NCI-H345 treated with DMSO at 0.1 percent for 48 hours (cell line): Measurements from ENCODE around the gene FEZ2.

Source experiments
- DNase-seq: peaks from one replicate; lab custom pipeline; 2025; ENCODE audit not compliant: unreplicated experiment; lab: John Stamatoyannopoulos, UW

FEZ2 gene

DNA sequence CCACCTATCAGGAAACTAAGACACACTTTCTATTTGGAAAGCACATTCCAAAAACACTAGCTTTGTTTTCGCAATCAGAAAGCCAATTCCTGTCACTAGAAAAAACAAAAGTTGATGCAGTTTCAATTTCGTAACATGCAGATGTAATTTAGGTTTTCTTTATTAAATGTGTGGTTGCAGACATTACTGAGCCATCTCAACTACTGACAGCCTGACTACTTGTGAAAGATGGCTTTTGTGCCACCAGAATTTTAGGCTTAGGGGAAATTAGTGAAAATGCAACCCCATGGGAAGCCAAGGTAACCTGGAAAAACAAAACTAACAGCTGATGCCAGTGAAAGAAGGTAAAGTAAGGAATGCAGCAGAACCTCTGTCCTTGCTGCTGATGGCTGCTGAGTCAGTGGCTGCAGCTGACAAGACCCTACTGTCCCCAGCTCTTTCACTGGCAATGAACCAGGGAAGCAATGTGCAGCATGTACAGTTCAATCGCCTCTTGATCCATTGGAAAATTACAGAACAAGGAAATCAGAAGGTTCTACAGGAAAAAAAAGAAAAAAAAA lies 34.9 kb downstream of the FEZ2 start:
- DNase-seq, result no peak

DNA sequence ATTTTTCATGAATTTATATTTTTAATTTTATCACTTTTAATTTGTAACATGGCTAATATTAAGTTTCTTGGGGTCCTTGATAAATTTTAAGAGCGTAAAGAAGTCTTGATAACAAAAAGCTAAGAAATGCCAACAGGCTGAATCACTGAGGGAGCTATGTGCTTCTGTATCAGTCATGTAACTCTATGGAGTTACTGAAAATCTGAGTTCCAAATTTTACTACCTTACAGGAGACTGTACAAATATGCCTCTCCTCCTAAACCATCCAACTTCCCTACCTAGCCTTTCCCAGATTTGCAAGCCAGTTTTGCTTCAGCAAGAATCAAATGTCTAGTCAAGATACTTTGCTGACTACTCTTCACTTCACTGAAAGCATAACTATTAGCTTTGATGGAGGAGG lies 35.7 kb downstream of the FEZ2 start:
- DNase-seq, result no peak

DNA sequence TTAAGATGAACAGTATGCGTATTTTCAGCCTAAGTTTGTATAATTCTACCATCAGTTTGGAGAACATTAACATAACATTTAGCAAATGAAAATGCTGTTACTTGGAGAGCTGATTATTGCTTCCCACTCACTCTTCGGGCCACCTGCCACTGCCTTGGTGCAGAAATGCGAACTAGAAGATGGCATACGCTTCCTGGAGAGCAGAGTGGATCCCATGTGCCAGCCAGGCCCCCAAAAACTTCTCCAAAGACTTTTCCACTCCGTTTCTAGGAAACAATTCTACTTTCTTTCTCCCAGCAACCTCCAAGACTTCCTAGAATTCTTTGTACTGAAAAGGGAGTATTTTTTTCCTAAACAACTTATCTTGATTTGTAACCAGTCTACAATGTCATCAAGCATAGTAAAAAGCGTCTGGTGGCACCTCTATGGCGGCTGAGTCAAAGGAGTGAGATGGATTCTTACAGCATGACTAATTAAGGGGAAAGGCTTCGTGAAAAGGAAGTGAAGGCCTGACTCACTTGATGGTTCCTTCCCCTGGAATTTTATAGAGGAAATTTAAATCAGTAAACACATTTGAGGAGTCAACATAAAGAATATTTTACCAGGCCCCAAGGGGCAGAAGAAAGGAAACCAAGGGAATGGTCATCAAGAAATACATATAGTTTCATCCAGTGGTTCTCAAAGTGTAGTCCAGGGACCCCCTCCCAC lies 36.6 kb downstream of the FEZ2 start:
- no peak for DNase-seq

DNA sequence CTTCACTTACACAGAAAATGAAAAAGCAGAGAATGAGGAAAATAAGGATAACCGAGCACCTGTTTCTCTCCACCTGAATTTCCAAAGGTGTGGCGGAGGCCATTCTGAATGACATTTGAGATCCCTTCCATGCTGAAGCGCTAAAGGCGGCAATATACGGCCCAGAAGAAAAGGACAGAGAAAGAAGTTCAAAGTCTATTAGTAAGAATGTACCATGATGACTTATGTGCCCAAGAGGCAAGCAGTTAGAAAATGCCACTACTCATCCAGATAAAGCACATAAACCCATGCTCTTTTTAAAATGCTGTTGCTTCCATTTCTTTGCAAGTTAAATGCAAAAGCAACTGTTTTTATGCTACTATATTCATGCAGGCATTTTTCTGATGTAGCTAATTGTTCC lies 37.2 kb downstream of the FEZ2 start:
- DNase-seq, result no peak

DNA sequence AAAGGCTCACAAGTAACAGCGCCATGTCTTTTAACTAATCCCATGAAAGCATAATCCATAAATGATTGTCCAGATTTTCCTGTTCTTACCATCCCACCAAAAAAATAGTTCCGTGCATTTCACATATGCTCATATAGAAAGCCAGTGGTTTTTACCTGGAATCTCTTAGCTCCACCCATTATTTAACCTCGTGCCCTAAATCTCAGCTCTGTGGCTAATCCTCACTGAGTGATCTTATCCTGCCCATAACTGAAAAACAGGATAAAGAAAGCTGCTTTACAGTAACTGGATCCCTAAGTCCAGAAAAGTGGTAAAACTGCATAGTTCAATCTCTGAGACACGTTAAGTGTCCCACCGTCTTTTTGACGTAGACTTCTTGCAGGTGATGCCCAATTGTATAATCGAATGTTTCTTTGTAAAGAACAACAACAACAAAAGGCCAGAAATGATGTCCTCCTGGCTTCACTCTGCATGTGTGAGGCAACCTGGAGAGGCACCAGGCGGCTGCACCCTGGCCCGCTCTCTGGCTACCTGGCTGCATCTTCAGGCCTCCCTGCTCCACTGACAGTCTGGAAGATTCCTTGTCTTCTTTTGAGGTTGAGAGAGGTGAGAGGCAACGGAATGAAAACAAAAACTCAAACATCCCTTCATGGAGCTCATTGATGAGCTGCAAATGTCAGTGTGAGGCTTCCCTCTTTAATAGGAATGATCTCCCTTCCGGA lies 38.6 kb downstream of the FEZ2 start:
- no peak for DNase-seq

DNA sequence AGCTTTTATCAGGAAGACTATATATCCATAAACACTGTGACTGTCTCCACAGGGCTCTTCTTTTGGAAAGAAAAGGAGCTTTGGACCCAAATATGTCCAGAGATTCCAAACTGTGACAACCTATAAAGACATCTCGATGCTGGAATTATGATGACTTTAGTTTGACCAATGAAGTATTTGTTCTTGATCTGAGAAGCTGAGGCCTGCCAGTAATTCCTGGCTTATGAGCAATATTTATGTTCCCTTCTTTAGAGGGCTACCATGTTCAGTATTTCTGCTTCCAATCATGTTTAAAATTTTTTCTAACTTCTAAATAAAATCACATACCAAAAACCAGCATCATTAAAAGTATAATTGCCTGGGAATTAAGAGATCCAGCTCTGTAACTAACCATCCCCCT lies 41.1 kb downstream of the FEZ2 start:
- no peak for DNase-seq

DNA sequence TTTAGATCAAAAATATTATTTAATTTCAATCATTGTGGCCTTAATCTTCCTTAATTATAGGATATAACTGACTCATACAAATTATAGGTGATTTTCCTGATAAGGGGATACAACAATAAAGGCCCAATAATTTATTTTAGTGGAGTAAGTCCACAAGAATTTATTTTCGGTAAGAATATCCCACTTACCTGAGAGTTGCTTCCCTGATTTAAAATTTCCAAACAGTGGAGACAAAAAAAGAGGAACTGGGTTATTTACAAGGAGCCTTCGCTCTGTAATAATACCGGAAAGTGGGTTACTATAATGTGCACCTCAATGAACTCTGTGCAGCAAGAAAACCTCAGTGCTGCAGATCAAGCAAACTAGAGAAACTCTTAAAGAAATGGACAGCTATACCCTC lies 42.2 kb downstream of the FEZ2 start:
- no peak for DNase-seq

DNA sequence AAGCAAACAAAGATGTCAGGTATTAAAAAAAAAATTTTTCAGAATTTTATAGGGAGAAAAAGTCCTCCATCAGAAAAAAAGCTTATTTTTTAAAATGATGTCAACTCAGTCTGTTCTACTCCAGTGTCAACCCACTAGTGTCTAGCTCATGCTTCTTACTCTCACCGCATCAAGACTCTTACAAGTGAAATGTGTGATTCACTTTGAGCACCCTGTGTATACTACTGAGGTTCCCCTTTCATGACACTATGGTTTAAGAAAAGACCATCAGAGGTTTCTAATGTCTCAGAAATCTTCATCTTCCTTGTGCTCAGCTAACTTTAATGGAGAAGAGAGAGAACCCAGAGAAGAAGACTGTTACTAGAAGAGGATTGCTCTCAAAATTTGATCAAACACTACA lies 43.4 kb downstream of the FEZ2 start:
- DNase-seq, result no peak

DNA sequence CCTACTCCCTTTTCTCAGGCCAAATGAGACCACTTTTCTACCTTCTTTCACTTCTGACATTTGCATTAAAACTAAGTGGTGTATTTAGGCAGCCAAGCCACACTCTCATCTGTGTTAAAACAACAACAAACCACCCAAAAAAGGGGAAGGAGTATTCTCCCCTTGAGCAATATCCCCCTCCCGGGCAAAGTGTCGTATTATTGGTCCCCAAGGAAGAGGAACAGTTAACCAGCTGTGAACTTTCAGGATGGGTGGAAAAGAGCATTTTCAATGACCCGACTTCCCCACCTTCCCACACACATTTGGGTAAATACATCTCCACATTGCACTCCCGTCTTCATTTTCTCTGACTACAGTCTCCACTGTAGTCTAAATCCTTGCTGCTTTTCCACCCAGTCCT lies 44.3 kb downstream of the FEZ2 start:
- no peak for DNase-seq

DNA sequence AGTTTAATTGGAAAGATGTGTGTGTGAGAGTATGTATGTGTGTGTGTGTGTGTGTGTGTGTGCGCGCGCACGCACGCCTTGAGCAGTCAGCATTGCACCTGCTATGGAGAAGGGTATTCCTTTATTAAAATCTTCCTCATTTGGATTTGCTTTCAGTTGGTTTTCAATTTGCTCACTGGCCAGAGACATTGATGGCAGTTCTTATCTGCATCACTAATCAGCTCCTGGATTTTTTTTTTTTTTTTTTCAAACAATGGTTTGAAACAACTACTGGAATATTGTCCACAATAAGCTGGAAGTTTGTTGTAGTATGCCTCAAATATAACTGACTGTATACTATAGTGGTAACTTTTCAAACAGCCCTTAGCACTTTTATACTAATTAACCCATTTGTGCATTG lies 48.0 kb downstream of the FEZ2 start:
- DNase-seq, result no peak

DNA sequence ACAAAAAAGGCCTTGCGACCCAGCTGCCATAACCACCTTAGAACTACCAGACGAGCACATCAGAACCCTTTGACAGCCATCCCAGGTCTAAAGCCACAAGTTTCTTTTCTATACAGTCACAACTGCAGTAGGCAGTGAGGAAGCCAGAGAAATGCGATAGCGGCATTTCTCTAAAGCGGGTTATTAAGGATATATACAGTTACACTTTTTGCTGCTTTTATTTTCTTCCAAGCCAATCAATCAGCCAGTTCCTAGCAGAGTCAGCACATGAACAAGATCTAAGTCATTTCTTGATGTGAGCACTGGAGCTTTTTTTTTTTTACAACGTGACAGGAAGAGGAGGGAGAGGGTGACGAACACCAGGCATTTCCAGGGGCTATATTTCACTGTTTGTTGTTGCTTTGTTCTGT lies 48.8 kb downstream of the FEZ2 start:
- no peak for DNase-seq

DNA sequence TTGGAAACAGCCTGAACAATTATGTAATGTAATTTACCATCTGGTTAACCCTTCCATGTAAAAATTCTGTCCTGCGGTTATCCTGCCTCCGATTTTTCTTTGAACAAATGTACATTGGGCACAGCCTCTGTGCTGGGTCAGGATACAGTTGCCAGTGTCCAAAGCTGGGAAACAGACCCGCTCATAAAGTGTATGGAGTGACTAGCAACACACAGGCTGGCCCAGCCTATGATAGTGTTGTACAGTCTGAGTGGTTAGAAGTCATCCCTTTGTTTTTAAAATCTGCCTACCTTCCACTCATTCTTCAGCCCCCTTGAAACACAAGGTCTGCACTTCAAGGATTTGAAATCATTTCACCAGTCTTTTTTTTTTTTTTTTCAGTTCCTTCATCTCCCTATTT lies 50.1 kb downstream of the FEZ2 start:
- DNase-seq, result no peak

DNA sequence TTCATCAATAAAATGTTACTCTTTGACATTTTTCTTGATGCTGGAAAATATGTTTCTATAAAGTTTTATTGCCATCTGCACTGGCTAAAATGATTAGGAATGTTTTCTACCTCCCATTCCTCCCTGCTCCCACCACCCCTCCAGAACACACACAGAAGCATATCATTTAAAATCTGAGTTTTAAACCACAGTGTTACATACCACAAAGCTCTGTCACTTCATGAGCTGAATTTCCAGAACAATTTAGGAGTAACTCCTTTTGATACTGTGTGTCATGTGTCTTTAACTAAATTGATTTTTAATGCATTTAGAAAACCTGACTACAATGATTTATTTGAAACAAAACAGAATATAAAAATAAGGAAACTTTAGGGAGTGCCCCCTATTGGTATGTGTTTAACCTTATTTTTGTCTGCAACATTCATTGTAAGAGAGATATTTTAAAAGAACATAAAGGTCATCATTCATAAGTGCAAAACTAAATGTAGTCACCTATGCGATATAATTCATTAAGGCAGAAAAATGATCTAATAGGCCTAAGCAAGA lies 52.0 kb downstream of the FEZ2 start:
- no peak for DNase-seq

DNA sequence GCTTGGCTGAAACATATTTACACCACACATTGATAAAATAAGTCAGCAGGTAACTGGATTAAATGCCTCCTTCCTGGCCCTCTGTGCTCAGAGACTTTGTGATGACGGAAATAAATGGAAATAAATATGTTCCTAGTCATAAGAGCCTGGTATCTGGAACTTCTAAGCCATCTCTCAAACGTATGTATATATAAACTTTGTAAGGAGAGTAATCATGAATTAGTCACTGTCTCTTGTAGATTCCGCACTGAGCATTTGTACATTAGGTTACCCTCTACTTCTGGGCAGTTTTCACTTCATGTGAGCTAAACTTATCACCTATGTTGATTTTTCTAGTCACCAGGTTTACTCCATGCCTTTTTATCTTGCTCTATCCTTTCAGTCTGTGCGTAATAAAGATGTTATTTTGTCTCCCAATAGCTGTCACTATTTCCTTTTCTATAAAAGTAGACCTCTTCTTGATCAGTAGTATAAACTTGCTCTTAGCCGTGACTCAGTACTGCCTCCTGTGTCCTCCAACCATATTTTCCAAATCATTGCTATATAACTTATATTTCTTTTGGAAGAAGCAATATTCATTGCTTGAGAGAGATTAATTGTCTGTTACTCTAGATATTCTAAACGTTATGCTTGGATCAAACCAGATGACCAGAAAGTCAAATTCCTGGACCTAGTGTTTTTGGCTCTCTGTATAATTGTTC lies 53.2 kb downstream of the FEZ2 start:
- no peak for DNase-seq

DNA sequence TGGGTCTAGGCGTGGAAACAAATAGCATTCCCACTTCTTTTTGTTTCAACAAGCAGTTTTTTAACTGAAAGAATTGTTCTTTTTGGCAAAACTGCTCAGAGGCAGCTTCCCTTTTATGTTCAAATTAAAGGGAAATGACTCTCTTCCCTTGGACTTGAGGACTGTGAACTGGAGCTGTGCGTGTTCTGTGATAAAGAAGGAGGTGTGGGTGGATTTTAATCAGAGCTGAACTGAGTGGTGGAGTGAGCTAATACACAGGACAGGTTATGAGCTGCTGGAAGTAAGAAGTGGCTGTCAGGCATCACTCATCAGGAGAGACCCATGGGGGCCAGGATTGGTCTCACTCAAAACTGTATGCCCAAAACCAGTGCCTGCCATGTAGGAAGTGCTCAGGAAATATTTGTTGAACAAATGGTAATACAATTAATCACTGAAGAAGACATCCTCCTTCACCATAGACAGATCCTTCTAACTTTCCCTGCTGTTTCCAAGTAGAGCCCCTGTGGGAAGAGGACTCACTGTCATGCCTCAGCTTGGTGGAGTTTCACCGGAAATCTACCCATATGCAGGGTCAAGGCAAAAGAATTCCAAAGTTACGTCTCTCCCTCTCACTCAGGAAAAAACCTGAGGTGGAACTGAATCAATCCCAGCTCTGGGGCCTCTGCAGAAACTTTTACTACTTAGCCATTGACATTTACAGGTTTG lies 55.9 kb downstream of the FEZ2 start:
- DNase-seq, result no peak

DNA sequence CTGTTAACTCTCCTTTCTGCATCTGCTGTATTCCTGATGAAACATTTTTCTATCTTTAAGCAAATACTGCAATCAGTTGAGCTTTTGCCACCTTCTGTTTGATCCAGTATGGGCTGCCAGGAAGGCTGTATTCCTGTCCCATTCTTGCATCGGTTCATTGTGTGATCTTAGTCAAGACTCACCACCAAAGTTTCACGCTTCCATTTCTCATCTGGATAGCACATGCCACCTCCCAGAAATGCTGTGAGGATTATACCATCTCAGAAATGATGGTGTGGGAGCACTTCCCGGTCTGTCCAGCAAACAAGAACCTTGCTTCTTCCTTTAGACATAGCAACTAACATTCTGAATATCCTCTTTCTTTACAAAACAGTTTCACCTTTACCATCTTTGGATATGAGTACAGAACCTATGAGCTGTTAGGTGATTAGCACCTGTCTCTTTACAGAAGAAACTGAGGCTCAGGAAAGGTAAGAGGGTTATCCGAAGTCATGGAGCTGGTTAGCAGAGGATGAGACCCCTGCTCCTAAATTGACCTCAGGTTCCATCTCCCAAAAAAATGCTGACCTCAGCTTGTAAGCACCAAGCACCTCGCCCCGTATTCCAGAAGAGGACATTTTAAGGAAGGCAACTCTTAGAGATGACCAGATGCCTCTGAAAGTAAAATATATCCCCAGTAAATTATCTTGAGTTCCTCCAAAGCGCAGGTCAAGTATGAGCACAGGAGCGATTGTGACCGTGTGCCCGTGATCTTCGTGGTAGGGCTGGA lies 56.8 kb downstream of the FEZ2 start:
- DNase-seq, result no peak

DNA sequence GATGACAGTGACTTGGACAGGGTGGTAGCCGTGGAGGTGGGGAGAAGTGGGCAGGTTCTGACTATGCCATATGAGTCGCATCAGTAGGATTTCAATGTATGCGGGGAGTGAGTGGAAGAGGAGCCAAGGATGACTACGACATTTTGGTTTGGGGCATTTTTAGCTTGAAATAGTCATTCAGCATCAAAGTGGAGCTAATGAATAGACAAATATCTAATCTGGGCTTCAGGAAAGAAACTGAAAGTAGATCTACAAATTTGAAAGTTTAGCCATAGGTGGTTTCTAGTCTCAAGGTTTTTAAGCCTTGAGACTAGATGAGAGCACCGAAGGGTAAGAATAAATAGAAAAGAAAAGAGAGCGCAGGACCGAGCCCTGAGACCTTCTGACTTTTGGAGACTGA lies 58.3 kb downstream of the FEZ2 start:
- DNase-seq, result no peak

DNA sequence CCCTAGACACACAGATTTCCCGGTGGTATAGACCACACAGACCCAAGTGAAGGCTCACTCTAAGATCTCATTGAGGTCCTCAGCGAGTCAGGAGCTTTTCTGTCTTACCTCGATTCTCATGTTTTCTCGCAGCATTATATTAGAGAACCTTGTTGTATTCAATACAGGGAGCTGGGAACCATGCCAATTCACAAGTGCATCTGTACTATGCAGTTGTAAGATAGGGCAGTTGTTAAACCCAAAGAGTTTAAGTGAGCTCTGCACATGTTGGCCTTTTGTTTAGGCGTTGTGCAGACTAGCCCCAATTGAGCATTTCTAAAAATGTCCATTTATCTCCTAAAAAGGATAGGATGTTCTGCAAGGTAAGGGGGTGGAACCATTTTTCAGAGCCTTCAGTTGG lies 59.6 kb downstream of the FEZ2 start:
- peak; percentile 95 for DNase-seq

DNA sequence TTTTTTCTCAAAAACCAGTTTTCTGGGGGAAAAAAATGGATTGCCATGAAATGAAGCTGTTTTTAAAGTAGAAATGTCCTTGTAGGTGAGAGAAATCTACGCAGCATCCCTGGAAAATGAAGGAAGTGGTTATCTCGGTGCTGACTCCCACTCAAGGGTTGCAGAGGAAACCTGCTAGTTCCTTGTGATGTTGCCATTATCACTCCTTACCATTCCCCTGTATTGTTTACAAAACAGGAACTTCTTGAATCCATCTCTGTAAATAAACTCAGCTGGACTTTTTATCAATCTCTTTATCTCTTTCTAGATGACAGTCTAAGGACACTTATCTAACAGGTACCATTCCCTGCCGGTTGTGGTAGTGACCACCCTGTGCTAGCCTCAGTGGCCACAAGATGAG lies 61.2 kb downstream of the FEZ2 start:
- DNase-seq, result no peak

DNA sequence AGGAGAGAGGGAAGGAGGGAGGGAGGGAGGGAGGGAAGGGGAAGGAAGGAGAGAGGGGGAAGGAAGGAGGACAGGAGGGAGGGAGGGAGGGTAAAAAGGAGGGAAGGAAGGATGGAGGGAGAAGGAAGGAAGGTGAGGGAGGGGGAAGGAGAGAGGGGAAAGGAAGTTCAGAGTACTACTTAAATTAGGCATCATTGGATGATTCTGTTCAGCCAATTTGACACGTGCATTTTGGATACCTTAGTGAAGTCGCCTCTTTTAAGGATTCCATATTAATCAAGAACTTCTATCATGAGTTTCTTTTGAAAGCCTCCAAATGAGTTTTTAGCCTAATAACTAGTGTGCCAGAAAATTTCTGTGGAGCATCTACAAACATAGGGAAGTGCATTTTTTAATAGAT lies 62.9 kb downstream of the FEZ2 start:
- DNase-seq, result no peak
